ENCODE results near the gene SFTPD.

SFTPD gene

GRCh38 chr10:79944428-79945395, 4.2 kb downstream of the SFTPD start:
- DNase-seq (ENCODE audit: low read depth in 2 of 2) = no peak

- DNase-seq (ENCODE audit: low read depth in 2 of 2) = no peak
Measured at GRCh38 chr10:79943871-79944270, 5.0 kb downstream of the SFTPD start.

- no peak for DNase-seq (ENCODE audit: low read depth in 2 of 2)
Measured at GRCh38 chr10:79942261-79943185, 6.4 kb downstream of the SFTPD start.

- no peak for DNase-seq (ENCODE audit: low read depth in 2 of 2)
Measured at GRCh38 chr10:79941585-79942210, 7.2 kb downstream of the SFTPD start.

GRCh38 chr10:79941146-79941545, 7.8 kb downstream of the SFTPD start:
- no peak for DNase-seq (ENCODE audit: low read depth in 2 of 2)

- DNase-seq (ENCODE audit: low read depth in 2 of 2) = no peak
Measured at GRCh38 chr10:79940431-79940830, 8.5 kb downstream of the SFTPD start.

GRCh38 chr10:79939969-79940368, 8.9 kb downstream of the SFTPD start:
- no peak for DNase-seq (ENCODE audit: low read depth in 2 of 2)

GRCh38 chr10:79938728-79939406, 10.0 kb downstream of the SFTPD start:
- no peak for DNase-seq (ENCODE audit: low read depth in 2 of 2)

GRCh38 chr10:79937701-79938151, 11.2 kb downstream of the SFTPD start:
- no peak for DNase-seq (ENCODE audit: low read depth in 2 of 2)

- no peak for DNase-seq (ENCODE audit: low read depth in 2 of 2)
Measured at GRCh38 chr10:79936625-79937615, 12.0 kb downstream of the SFTPD start.

GRCh38 chr10:79933961-79934360, 14.9 kb downstream of the SFTPD start:
- no peak for DNase-seq (ENCODE audit: low read depth in 2 of 2)

- DNase-seq (ENCODE audit: low read depth in 2 of 2) = no peak
Measured at GRCh38 chr10:79932841-79933379, 16.0 kb downstream of the SFTPD start.

- DNase-seq (ENCODE audit: low read depth in 2 of 2) = no peak
Measured at GRCh38 chr10:79932307-79932706, 16.6 kb downstream of the SFTPD start.

GRCh38 chr10:79930751-79931150, 18.2 kb downstream of the SFTPD start:
- DNase-seq (ENCODE audit: low read depth in 2 of 2) = no peak

GRCh38 chr10:79930267-79930666, 18.6 kb downstream of the SFTPD start:
- DNase-seq (ENCODE audit: low read depth in 2 of 2) = no peak

GRCh38 chr10:79929409-79929904, 19.4 kb downstream of the SFTPD start:
- DNase-seq (ENCODE audit: low read depth in 2 of 2) = peak; percentile 60 to 71

- DNase-seq (ENCODE audit: low read depth in 2 of 2) = no peak
Measured at GRCh38 chr10:79928028-79928583, 20.8 kb downstream of the SFTPD start.

- no peak for DNase-seq (ENCODE audit: low read depth in 2 of 2)
Measured at GRCh38 chr10:79927111-79927828, 21.6 kb downstream of the SFTPD start.

- DNase-seq (ENCODE audit: low read depth in 2 of 2) = no peak
Measured at GRCh38 chr10:79926037-79926436, 22.9 kb downstream of the SFTPD start.
